HCT116 (cell line): ENCODE measurements around the gene RASGEF1C. TPM values are rescaled to one million over a fixed set of nuclear protein-coding genes. Genes with fewer than 3 reads are reported as not detected.

ENCODE experiments used
- ATAC-seq: fragments of 200-7000 bp; cut with Tn5 transposase; 2 replicates; pipeline ENCODE4 v1.9.1; 2020; ENCODE audit warnings: mild to moderate bottlenecking, moderate library complexity
- BruUV-seq: library from RNA; stranded (reverse); fragments of 400-500 nt; replicated peaks from 2 replicates; lab custom pipeline; 2021; lab: Mats Ljungman, UMichigan
- CTCF ChIA-PET: fragments of 300-600 bp; sonication (Branson Sonifier 250); formaldehyde crosslinking; loops from one replicate; lab custom pipeline; 2021; ENCODE audit warnings: antibody characterized with exemption; lab: Charles Lee
- POLR2A ChIA-PET: fragments of 300-600, 350-600 bp; sonication (Branson Sonifier 250); formaldehyde crosslinking; loops from one replicate; lab custom pipeline; 2021; ENCODE audit warnings: antibody characterized with exemption; lab: Charles Lee
- RAD21 ChIA-PET, 2 experiments: fragments of 300-600 bp; sonication (Branson Sonifier 250); formaldehyde crosslinking; loops; one replicate each; lab custom pipeline; 2023; ENCODE audit warnings: low total read pairs in 2 of 2; ENCODE audit not compliant: uncharacterized antibody in 2 of 2, unreplicated experiment in 2 of 2, low non-redundant PET in 1 of 2; lab: Charles Lee
- DNase-seq: peaks from one replicate; pipeline ENCODE4 v3.0.0-alpha.2; 2010; ENCODE audit warnings: low read depth, low spot score
- H2AFZ ChIP-seq: fragments of 200-600 bp; shearing (Covaris generic), sonication (generic); 2 replicates; pipeline ENCODE4 v1.6.1; 2017; ENCODE audit warnings: low read depth, mixed run types, mixed read lengths, antibody characterized with exemption, low read length; ENCODE audit not compliant: poor library complexity, severe bottlenecking
- H3K27ac ChIP-seq: 2 replicates; pipeline ENCODE4 v1.5.1; 2012; ENCODE audit warnings: low read depth, low read length
- H3K27me3 ChIP-seq: fragments of 200-600 bp; sonication (generic); 2 replicates; pipeline ENCODE4 v1.6.1; 2016; ENCODE audit warnings: mixed run types, low read length, mixed read lengths; ENCODE audit not compliant: insufficient read depth
- H3K36me3 ChIP-seq, 2 experiments: fragments of 200-500 bp in 1 of 2; fragments of 200-600 bp in 1 of 2; sonication (Bioruptor generic) in 1 of 2; sonication (generic) in 1 of 2; 2 replicates each; pipeline versions ENCODE4 v1.5.1 to v1.6.1; 2014 to 2016; ENCODE audit warnings: low read length in 2 of 2, inconsistent platforms in 1 of 2, mixed read lengths in 1 of 2, mixed run types in 1 of 2; ENCODE audit not compliant: insufficient read depth in 2 of 2, control insufficient read depth in 1 of 2
- H3K4me1 ChIP-seq, 2 experiments: fragments of 200-600 bp in 1 of 2; sonication (generic) in 1 of 2; 2 replicates each; pipeline versions ENCODE4 v1.5.1 to v1.6.1; 2012 to 2017; ENCODE audit warnings: low read length in 2 of 2, inconsistent platforms in 1 of 2, mild to moderate bottlenecking in 1 of 2, mixed read lengths in 1 of 2, mixed run types in 1 of 2, moderate library complexity in 1 of 2; ENCODE audit not compliant: insufficient read depth in 2 of 2, control insufficient read depth in 1 of 2
- H3K4me2 ChIP-seq: fragments of 200-600 bp; sonication (generic); 2 replicates; pipeline ENCODE4 v1.6.1; 2017; ENCODE audit warnings: mixed run types, low read length, mixed read lengths
- H3K4me3 ChIP-seq, 2 experiments: fragments of 200-600 bp in 1 of 2; sonication (generic) in 1 of 2; replicated peaks in 1 of 2; 2 replicates each; pipeline ENCODE4 v1.5.1; 2011 to 2016; ENCODE audit warnings: low read length in 2 of 2, control low read depth in 1 of 2, low read depth in 1 of 2, mild to moderate bottlenecking in 1 of 2, mixed read lengths in 1 of 2, mixed run types in 1 of 2
- H3K79me2 ChIP-seq: fragments of 200-600 bp; sonication (generic); 2 replicates; pipeline ENCODE4 v1.6.1; 2017; ENCODE audit warnings: mild to moderate bottlenecking, mixed run types, low read length, moderate library complexity, mixed read lengths; ENCODE audit not compliant: insufficient read depth
- H3K9ac ChIP-seq: fragments of 200-600 bp; sonication (generic); 2 replicates; pipeline ENCODE4 v1.6.1; 2016; ENCODE audit warnings: low read length, mixed read lengths
- H3K9me2 ChIP-seq: fragments of 200-600 bp; sonication (generic), shearing (Covaris generic); 2 replicates; pipeline ENCODE4 v1.6.1; 2017; ENCODE audit warnings: mixed run types, mild to moderate bottlenecking, moderate library complexity; ENCODE audit not compliant: insufficient read depth
- H3K9me3 ChIP-seq, 2 experiments: fragments of 200-500 bp in 1 of 2; fragments of 200-600 bp in 1 of 2; sonication (Bioruptor generic) in 1 of 2; sonication (generic) in 1 of 2; 2 replicates each; pipeline ENCODE4 v1.6.1; 2014 to 2017; ENCODE audit warnings: low read length in 2 of 2, mixed read lengths in 2 of 2, inconsistent platforms in 1 of 2, low read depth in 1 of 2, mild to moderate bottlenecking in 1 of 2, mixed run types in 1 of 2, moderate library complexity in 1 of 2; ENCODE audit not compliant: control insufficient read depth in 1 of 2, insufficient read depth in 1 of 2
- H4K20me1 ChIP-seq: fragments of 200-600 bp; sonication (generic), shearing (Covaris generic); 2 replicates; pipeline ENCODE4 v1.6.1; 2017; ENCODE audit warnings: mixed run types, mild to moderate bottlenecking, moderate library complexity; ENCODE audit not compliant: insufficient read depth
- CBX3 ChIP-seq: IDR thresholded peaks from 2 replicates; pipeline ENCODE4 v1.6.1; 2012; ENCODE audit warnings: low read depth
- CEBPB ChIP-seq: IDR thresholded peaks from 2 replicates; pipeline ENCODE4 v1.6.1; 2012; ENCODE audit warnings: low read depth
- EGR1 ChIP-seq: IDR thresholded peaks from 2 replicates; pipeline ENCODE4 v1.6.1; 2012; ENCODE audit warnings: low read depth
- ELF1 ChIP-seq: IDR thresholded peaks from 2 replicates; pipeline ENCODE4 v1.6.1; 2012; ENCODE audit warnings: low read depth, borderline replicate concordance
- EZH2 ChIP-seq: fragments of 200-600 bp; sonication (generic); IDR thresholded peaks from 2 replicates; pipeline ENCODE4 v1.6.1; 2017; ENCODE audit warnings: antibody characterized with exemption, mixed run types
- FOSL1 ChIP-seq: IDR thresholded peaks from 2 replicates; pipeline ENCODE4 v1.6.1; 2012; ENCODE audit warnings: low read depth
- JUND ChIP-seq: IDR thresholded peaks from 2 replicates; pipeline ENCODE4 v1.6.1; 2012
- POLR2AphosphoS5 ChIP-seq: IDR thresholded peaks from 2 replicates; pipeline ENCODE4 v1.6.1; 2011; ENCODE audit warnings: mild to moderate bottlenecking, low read depth, low read length, moderate library complexity
- RAD21 ChIP-seq: IDR thresholded peaks from 2 replicates; pipeline ENCODE4 v1.6.1; 2012; ENCODE audit warnings: low read depth, mild to moderate bottlenecking
- SIN3A ChIP-seq: IDR thresholded peaks from 2 replicates; pipeline ENCODE4 v1.6.1; 2012; ENCODE audit warnings: low read depth
- SP1 ChIP-seq: IDR thresholded peaks from 2 replicates; pipeline ENCODE4 v1.6.1; 2012; ENCODE audit warnings: low read depth
- SRF ChIP-seq: IDR thresholded peaks from 2 replicates; pipeline ENCODE4 v1.6.1; 2012; ENCODE audit warnings: low read depth
- TCF7L2 ChIP-seq: IDR thresholded peaks from 2 replicates; pipeline ENCODE4 v1.7.0; 2011; ENCODE audit warnings: borderline replicate concordance, inconsistent platforms; ENCODE audit not compliant: insufficient read depth, insufficient read length; ENCODE audit errors: extremely low read depth
- YY1 ChIP-seq: IDR thresholded peaks from 2 replicates; pipeline ENCODE4 v1.6.1; 2011; ENCODE audit warnings: low read length, low read depth, moderate library complexity, mild to moderate bottlenecking; ENCODE audit not compliant: insufficient replicate concordance; ENCODE audit errors: extremely low read depth
- ZFX ChIP-seq: fragments of 450-650 bp; IDR thresholded peaks from 2 replicates; pipeline ENCODE4 v1.6.1; 2017
- intact Hi-C: fragments of 100-400 bp; cut with micrococcal nuclease; formaldehyde crosslinking; loops from 2 replicates; pipeline ENCODE4 v1.10.0; 2022
- total RNA-seq: library from RNA; stranded (reverse); gene quantifications from one replicate; pipeline ENCODE4 v1.2.1, GENCODE V29; 2021; ENCODE audit not compliant: unreplicated experiment
- TF ChIP-seq, protein P1 (sequence below): IDR thresholded peaks from 2 replicates; pipeline ENCODE4 v1.6.1; 2011; ENCODE audit warnings: mild to moderate bottlenecking, low read length, moderate library complexity; ENCODE audit not compliant: insufficient replicate concordance; ENCODE audit errors: extremely low read depth
- TF ChIP-seq, protein P2 (sequence below), 3 experiments: fragments of 200-600 bp in 1 of 3; sonication (generic) in 1 of 3; IDR thresholded peaks in 2 of 3; conservative IDR thresholded peaks in 1 of 3; 2 replicates each; pipeline ENCODE4 v1.5.1; 2012 to 2017; ENCODE audit warnings: low read depth in 2 of 3, low read length in 2 of 3, antibody characterized with exemption in 1 of 3, borderline replicate concordance in 1 of 3, control low read depth in 1 of 3, mild to moderate bottlenecking in 1 of 3, mixed read lengths in 1 of 3, mixed run types in 1 of 3, moderate library complexity in 1 of 3; ENCODE audit not compliant: insufficient read depth in 1 of 3
- TF ChIP-seq, protein P3 (sequence below): IDR thresholded peaks from 2 replicates; pipeline ENCODE4 v1.6.1; 2012
- TF ChIP-seq, protein P4 (sequence below): IDR thresholded peaks from 2 replicates; pipeline ENCODE4 v1.6.1; 2012

RASGEF1C gene
- total RNA-seq, 1 experiment from 2014 or later, result 1.2 TPM

DNA sequence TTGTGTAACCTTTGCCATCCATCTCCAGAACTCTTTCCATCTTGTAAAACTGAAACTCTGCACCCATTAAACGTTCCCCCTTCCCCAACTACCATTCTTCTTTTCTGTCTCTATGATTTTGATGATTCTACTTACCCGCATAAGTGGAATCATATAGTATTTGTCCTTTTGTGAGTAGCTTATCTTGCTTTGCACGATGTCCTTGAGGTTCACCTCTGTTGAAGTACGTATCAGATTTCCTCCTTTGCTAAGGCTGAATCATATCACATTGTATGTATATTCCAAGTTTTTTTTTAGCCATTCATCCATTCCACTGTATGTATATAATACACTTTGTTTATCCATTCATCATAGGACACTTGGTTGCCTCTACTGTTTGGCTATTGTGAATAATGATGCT lies 134.5 kb downstream of the RASGEF1C start:
- intact Hi-C loops, result loop anchor here (5.0 kb wide), 1 partner anchor 217 kb away; the partner anchor contains the start of gene MRNIP
- no TSS peak for BruUV-seq
- POLR2A ChIA-PET, result no interaction called here
- Histone ChIP-seq H3K4me3 (no peak overlapping the region), H3K9me2 (no peaks in the 10 kb centered on the region), H3K79me2 (peaks cover 17% of the 10 kb centered on the region), H3K4me2 (no peak overlapping the region), H3K27me3 (no peaks in the 10 kb centered on the region), H3K9ac (no peak overlapping the region), H3K9me3 (peaks cover 0 to 7% of the 10 kb centered on the region in 2 experiments; a peak in 1 of 4 replicates), H3K27ac (no peak overlapping the region), H2AFZ (no peak overlapping the region), H4K20me1 (no peaks in the 10 kb centered on the region), H3K36me3 (no peaks in the 10 kb centered on the region), H3K4me1 (peaks cover 6 to 23% of the 10 kb centered on the region in 2 experiments; a peak in 3 of 4 replicates)
- CTCF ChIA-PET, result no interaction called here
- ATAC-seq (no peak), DNase-seq (no peak)
- RAD21 ChIA-PET, result no interaction called here
- TF ChIP-seq CEBPB (no peak), CBX3 (no peak), EGR1 (no peak), ZFX (no peak), SRF (no peak), FOSL1 (no peak), JUND (no peak), SIN3A (no peak), ELF1 (no peak), SP1 (no peak), YY1 (no peak), POLR2AphosphoS5 (no peak), TCF7L2 (no peak), RAD21 (no peak), EZH2 (no peak)
- TF ChIP-seq, protein P1, sequence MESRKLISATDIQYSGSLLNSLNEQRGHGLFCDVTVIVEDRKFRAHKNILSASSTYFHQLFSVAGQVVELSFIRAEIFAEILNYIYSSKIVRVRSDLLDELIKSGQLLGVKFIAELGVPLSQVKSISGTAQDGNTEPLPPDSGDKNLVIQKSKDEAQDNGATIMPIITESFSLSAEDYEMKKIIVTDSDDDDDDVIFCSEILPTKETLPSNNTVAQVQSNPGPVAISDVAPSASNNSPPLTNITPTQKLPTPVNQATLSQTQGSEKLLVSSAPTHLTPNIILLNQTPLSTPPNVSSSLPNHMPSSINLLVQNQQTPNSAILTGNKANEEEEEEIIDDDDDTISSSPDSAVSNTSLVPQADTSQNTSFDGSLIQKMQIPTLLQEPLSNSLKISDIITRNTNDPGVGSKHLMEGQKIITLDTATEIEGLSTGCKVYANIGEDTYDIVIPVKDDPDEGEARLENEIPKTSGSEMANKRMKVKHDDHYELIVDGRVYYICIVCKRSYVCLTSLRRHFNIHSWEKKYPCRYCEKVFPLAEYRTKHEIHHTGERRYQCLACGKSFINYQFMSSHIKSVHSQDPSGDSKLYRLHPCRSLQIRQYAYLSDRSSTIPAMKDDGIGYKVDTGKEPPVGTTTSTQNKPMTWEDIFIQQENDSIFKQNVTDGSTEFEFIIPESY, result no peak
- TF ChIP-seq, protein P2, sequence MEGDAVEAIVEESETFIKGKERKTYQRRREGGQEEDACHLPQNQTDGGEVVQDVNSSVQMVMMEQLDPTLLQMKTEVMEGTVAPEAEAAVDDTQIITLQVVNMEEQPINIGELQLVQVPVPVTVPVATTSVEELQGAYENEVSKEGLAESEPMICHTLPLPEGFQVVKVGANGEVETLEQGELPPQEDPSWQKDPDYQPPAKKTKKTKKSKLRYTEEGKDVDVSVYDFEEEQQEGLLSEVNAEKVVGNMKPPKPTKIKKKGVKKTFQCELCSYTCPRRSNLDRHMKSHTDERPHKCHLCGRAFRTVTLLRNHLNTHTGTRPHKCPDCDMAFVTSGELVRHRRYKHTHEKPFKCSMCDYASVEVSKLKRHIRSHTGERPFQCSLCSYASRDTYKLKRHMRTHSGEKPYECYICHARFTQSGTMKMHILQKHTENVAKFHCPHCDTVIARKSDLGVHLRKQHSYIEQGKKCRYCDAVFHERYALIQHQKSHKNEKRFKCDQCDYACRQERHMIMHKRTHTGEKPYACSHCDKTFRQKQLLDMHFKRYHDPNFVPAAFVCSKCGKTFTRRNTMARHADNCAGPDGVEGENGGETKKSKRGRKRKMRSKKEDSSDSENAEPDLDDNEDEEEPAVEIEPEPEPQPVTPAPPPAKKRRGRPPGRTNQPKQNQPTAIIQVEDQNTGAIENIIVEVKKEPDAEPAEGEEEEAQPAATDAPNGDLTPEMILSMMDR (IDR thresholded peaks at IDR 0.05 in 2 of 3, conservative IDR thresholded peaks at IDR 0.05 in 1 of 3; ENCODE audit: borderline replicate concordance in 1 of 3, insufficient read depth in 1 of 3, low read depth in 2 of 3, low read length in 2 of 3), result no peak
- TF ChIP-seq, protein P3, sequence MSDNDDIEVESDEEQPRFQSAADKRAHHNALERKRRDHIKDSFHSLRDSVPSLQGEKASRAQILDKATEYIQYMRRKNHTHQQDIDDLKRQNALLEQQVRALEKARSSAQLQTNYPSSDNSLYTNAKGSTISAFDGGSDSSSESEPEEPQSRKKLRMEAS, result no peak
- TF ChIP-seq, protein P4, sequence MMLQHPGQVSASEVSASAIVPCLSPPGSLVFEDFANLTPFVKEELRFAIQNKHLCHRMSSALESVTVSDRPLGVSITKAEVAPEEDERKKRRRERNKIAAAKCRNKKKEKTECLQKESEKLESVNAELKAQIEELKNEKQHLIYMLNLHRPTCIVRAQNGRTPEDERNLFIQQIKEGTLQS, result no peak
